ENCODE results near the gene MMD.
"Not testable (repeated sequence)": the region's sequence is repeated elsewhere in the genome, so short reads cannot be mapped to it uniquely, and the experiment has no call there.

Gene MMD

GRCh38 chr17:55391764-55392467, 29.7 kb downstream of the MMD start:
- DNase-seq (ENCODE audit: low spot score) = no peak

- no peak for DNase-seq (ENCODE audit: low spot score)
These were observed 30.3 kb downstream of the MMD start for GRCh38 chr17:55391244-55391757.

GRCh38 chr17:55390364-55390977, 31.2 kb downstream of the MMD start:
- DNase-seq (ENCODE audit: low spot score) = no peak

GRCh38 chr17:55389715-55390114, 31.9 kb downstream of the MMD start:
- DNase-seq (ENCODE audit: low spot score) = not testable (repeated sequence)

GRCh38 chr17:55388842-55389241, 32.8 kb downstream of the MMD start:
- no peak for DNase-seq (ENCODE audit: low spot score)

- no peak for DNase-seq (ENCODE audit: low spot score)
These were observed 34.8 kb downstream of the MMD start for GRCh38 chr17:55386796-55387332.

- DNase-seq (ENCODE audit: low spot score) = no peak
These were observed 36.9 kb downstream of the MMD start for GRCh38 chr17:55384643-55385232.

GRCh38 chr17:55383771-55384642, 37.6 kb downstream of the MMD start:
- DNase-seq (ENCODE audit: low spot score) = peak; percentile 64

- no peak for DNase-seq (ENCODE audit: low spot score)
These were observed 40.4 kb downstream of the MMD start for GRCh38 chr17:55381017-55381770.

- no peak for DNase-seq (ENCODE audit: low spot score)
These were observed 43.9 kb downstream of the MMD start for GRCh38 chr17:55377671-55378275.

- no peak for DNase-seq (ENCODE audit: low spot score)
These were observed 52.9 kb downstream of the MMD start for GRCh38 chr17:55368706-55369105.

- DNase-seq (ENCODE audit: low spot score) = no peak
These were observed 55.6 kb downstream of the MMD start for GRCh38 chr17:55366020-55366481.

GRCh38 chr17:55363033-55363432, 58.6 kb downstream of the MMD start:
- no peak for DNase-seq (ENCODE audit: low spot score)

GRCh38 chr17:55360971-55361370, 60.7 kb downstream of the MMD start:
- no peak for DNase-seq (ENCODE audit: low spot score)

- peak; percentile 74 for DNase-seq (ENCODE audit: low spot score)
These were observed 65.0 kb downstream of the MMD start for GRCh38 chr17:55356434-55357328.

- no peak for DNase-seq (ENCODE audit: low spot score)
These were observed 66.7 kb downstream of the MMD start for GRCh38 chr17:55354941-55355340.

GRCh38 chr17:55354010-55354409, 67.6 kb downstream of the MMD start:
- no peak for DNase-seq (ENCODE audit: low spot score)

- no peak for DNase-seq (ENCODE audit: low spot score)
These were observed 70.4 kb downstream of the MMD start for GRCh38 chr17:55351226-55351625.

GRCh38 chr17:55350825-55351205, 70.8 kb downstream of the MMD start:
- DNase-seq (ENCODE audit: low spot score) = no peak
